GM18519 (cell line): Measurements from ENCODE around the gene ELAPOR1.
A peak's percentile ranks its signal among the peaks of the same experiment; 100 is the strongest.

ENCODE experiments used
- ATAC-seq: cut with Tn5 transposase; IDR thresholded peaks from one replicate; pipeline ENCODE4 v1.9.1; 2021; ENCODE audit warnings: mild to moderate bottlenecking, moderate library complexity; ENCODE audit not compliant: unreplicated experiment, low FRiP score

ELAPOR1 gene

GRCh38 chr1:109095631-109096030 lies 18.3 kb upstream of the ELAPOR1 start:
- ATAC-seq: no peak

- no peak for ATAC-seq
Measured at GRCh38 chr1:109096120-109096519, 17.8 kb upstream of the ELAPOR1 start.

GRCh38 chr1:109099938-109100773 lies 13.8 kb upstream of the ELAPOR1 start:
- peak; percentile 84 for ATAC-seq

GRCh38 chr1:109104364-109105151 lies 9.4 kb upstream of the ELAPOR1 start:
- no peak for ATAC-seq

GRCh38 chr1:109105881-109106280 lies 8.0 kb upstream of the ELAPOR1 start:
- ATAC-seq: no peak

- no peak for ATAC-seq
Measured at GRCh38 chr1:109107785-109108184, 6.1 kb upstream of the ELAPOR1 start.

- ATAC-seq: no peak
Measured at GRCh38 chr1:109109906-109110305, 4.0 kb upstream of the ELAPOR1 start.

GRCh38 chr1:109111386-109112055 lies 2.4 kb upstream of the ELAPOR1 start:
- no peak for ATAC-seq

GRCh38 chr1:109112056-109112651 lies 1.8 kb upstream of the ELAPOR1 start:
- ATAC-seq: no peak

GRCh38 chr1:109112652-109113285 lies 1.1 kb upstream of the ELAPOR1 start:
- peak; percentile 51 for ATAC-seq

- no peak for ATAC-seq
Measured at GRCh38 chr1:109114342-109114674, 393 bp downstream of the ELAPOR1 start.

GRCh38 chr1:109115685-109116084 lies 1.8 kb downstream of the ELAPOR1 start:
- no peak for ATAC-seq

- ATAC-seq: no peak
Measured at GRCh38 chr1:109116286-109116685, 2.4 kb downstream of the ELAPOR1 start.

- ATAC-seq: no peak
Measured at GRCh38 chr1:109118089-109118488, 4.2 kb downstream of the ELAPOR1 start.

GRCh38 chr1:109120356-109120755 lies 6.4 kb downstream of the ELAPOR1 start:
- ATAC-seq: no peak

GRCh38 chr1:109131059-109131458 lies 17.1 kb downstream of the ELAPOR1 start:
- no peak for ATAC-seq

GRCh38 chr1:109131800-109132199 lies 17.9 kb downstream of the ELAPOR1 start:
- no peak for ATAC-seq

GRCh38 chr1:109133002-109133706 lies 19.2 kb downstream of the ELAPOR1 start:
- ATAC-seq: no peak

GRCh38 chr1:109133815-109134214 lies 19.9 kb downstream of the ELAPOR1 start:
- ATAC-seq: no peak

GRCh38 chr1:109134423-109134822 lies 20.5 kb downstream of the ELAPOR1 start:
- no peak for ATAC-seq
